Dedifferentiated amniotic fluid mesenchymal stem cell (primary cell): ENCODE data around the gene PTPRE.

ENCODE experiments used
- DNase-seq: peaks from one replicate; pipeline ENCODE4 v3.0.0-alpha.2; 2016; ENCODE audit errors: extremely low spot score

PTPRE gene

DNA sequence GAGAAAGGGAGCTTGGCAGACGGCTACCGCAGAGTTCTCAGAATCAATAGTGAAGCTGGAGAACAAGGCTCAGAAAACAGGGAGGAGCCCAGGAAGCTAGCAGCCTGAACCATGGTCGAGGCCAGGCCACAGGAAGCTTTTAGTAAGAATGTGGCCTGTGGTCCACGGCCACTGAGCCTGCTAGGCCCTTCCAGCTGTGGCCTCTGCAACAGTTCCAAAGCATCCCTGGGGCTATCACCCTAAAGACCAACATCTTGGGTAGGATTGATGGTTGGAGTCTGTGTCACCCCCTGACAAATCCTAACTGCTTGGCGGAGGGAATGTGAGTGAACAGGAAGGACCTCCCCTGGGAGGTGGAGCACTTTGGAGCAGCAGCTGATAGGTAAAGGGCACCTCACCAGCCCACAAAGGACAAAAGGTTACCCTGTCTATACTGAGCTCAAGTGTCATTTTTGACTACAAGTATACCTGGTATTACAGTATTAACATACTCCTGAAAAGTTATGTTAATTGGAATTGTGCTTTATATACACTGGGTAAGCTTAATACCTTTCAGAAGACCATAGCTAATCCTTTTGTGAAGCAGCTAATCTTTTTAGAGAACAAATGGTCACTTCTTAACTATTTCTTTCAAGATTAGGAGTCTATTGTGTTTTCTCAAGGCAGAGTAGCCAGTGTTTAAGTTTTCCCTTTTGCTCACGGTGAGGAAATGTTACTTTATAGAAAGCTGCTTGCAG lies 18.7 kb downstream of the PTPRE start:
- no peak for DNase-seq

DNA sequence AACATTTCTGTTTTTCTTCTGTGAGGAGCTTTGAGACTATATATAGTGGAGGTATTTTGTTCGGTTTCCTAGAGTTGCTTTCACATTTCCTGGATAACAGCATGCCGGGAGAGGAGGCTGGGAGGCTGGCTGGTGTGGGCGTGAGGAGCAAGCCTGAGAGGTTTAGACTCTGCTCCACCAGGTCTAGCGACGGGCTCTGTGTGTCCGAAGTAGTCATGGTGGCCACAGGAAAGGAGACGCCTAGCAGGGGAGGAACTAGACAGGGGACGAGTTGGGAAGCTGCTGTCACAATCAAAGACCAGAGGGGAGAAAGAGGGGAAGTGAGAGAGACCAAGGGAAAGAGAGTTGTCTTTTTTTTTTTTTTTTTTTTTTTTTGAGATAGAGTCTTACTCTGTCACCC lies 19.6 kb downstream of the PTPRE start:
- DNase-seq, result no peak

DNA sequence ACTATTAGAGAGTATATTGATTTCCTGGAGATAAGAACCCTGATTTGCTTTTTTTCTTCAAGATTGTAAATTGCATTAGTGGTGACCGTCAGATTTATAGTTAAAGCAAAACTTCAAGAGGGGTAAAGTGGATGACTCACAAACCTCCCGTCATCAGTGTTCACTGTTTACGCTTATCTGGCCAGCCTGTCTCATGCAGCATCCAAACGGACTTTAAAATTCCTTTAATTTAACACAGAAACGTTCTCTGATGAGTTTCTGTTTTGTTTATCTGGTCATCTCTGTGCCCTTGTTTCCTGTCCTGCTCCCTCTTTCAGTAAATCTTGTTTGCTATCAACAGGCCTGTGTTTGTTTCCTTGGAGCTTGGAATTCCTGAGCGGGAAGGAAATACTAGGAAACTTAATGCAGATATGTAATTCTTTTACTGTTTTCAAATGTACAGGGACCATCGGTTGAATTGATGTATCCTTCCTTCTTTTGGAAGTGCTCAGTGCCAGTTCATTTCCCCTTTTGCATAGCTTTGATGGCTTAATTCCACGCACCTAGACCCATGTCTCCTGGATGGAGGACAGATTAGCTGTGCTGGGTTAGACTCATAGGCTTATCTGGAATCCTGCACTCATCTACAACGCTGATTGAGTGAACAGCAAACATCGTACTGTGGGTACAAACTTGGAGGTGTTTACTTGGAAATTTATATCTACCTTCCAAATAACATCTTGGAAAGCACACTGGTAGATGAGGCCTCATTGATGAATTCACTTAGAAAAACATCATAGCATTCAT lies 21.3 kb downstream of the PTPRE start:
- no peak for DNase-seq

DNA sequence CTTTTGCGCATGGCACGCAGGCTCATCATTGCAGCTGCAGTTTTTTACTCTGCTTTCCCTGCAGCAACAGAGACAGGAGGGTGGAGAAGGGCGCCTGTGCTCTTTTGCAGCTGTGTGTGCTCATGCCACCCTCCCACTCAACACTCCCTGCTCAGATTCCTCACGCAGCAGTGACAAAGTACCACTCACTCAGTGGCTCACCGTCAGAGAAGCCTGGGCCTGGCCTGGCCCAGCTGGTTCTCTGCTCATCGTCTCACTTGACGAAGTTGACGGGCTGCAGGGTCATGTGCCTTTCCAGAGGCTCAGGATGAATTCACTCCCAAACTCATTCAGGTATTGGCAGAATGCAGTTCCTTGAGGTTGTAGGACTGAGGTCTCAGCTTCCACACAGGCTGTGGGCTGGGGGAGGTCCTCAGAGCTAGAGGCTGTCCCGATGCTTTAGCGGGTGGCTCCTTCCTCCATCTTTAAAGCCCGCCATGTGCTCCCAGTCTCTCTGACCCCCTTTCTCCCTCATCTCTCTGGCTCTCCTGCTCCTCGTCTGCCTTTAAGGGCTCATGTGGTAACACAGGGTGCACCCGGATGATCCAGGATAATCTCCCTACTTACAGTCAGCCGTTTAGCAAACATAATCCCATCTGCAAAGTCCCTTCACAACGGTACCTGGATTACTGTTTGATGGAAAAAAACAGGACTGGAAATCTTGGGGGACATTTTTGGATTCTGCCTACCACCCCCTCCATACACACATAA lies 25.8 kb downstream of the PTPRE start:
- no peak for DNase-seq

DNA sequence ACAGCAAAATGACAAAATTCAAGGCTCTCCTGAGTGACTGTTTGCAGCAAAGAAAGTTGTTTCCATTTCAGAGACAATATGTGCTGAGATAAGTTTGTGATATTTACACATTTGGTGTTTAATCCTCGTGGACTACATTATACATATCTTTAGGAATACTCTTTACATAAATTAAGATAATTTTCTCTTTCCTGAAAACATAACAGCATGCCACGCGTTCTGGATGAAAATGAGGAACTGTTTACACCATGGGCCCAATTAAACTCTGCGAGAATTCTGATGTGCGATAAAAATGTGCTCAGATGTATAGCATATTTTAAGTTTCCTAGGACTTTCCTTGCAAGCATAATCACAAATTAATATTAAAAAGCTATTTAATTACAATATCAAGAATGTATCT lies 26.4 kb downstream of the PTPRE start:
- DNase-seq, result no peak

DNA sequence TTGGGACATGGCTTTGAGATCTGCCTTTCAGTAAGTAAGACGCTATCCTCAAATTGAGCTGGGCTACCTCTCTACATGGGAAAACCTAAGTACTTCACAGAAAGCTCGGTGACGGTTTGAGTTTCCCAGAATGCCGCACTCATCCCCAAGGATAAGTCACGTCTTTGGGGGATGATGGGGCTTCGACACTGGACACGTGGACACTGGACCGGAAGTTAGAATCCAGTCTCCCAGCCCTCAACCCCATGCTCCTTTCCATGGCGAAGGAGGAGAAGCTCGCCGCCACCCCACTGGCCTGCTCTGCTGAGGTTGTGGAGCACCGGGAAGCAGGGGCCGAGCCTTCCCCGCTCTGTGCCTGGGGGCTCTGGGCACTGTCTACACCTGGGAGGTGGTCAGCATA lies 27.5 kb downstream of the PTPRE start:
- DNase-seq, result no peak

DNA sequence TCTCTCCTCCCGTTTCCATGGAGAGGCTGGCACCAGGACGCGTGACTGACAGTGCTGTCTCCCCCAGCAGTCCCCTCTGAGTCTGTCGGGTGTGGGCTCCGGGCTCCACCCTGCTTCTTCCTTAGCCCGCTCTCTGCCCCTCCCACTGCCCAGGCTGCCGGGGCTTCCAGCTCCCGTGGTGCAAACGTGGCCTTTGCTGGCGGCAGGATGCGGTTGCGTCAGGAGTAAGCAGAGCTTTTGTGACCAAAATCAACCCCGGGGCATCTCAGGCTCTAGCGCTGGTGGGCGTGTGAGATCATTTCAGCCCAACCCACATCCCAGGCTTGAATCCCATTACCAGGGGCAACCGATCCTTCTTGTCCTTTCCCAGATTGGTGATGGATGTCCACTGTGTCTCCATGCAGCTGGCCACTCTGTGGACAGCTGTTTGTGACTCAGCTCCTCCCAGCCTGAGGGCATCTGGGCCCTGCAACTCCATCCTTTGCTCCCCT lies 28.2 kb downstream of the PTPRE start:
- no peak for DNase-seq

DNA sequence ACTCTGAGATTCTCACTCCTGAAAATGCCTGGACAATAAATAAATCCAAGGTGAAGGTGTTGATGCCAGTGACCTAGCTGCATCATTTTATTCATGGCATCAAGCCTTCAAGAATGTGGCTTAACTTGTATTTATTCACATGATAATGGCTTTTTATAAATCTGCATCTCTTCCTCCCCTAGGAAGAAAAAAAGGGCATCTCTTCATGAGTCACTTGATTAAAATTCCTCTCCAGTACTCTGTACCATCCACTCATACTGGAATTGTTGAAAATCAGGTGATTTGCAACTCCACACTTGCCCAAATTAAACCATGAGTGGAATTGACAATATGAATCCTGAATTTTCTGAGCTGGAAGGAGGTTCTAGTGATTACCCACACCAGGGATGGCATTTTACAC lies 30.2 kb downstream of the PTPRE start:
- no peak for DNase-seq

DNA sequence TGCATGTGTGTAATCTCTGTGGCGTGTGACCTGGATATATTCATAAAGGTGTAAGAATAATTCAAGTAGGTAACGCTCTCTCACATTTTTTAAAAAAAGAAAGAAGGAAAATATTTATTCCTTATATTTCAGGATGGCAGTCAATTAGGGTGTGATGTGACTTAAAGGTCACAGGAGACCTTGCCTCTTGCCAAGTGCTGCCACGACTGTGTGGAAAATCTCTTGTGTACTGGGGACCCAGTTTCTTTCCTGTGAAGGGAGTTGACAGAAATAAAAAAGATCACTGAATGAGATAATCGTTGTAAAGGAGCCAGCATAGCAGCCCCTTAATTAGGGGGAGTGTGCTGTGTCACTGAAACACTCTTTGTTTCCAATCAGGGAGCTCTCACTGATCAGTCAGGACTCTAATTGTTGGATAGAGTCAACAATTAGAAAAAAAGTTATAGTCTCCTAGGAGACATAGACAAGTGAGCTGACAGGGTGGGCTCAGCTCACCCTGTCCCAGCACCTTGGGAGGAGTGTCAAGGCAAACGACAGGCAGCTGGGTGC lies 31.1 kb downstream of the PTPRE start:
- DNase-seq, result no peak

DNA sequence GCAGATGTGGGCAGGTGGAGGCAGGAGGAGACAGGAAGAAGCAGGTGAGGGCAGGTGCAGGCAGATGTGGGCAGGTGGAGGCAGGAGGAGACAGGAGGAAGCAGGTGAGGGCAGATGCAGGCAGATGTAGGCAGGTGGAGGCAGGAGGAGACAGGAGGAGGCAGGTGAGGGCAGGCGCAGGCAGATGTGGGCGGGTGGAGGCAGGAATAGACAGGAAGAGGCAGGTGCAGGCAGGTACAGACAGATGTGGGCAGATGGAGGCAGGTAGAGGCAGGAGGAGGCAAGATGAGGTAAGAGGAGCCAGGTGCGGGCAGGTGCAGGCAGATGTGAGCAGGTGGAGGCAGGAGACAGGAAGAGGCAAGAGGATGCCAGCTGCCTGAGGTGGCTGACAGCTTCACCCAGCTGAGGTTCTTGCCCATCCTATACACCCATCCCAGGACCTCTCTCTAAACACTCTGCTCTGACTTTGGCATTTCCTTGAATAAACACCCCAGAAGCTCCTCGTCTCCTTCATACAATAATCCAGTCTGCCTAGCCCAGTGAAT lies 33.0 kb downstream of the PTPRE start:
- no peak for DNase-seq

DNA sequence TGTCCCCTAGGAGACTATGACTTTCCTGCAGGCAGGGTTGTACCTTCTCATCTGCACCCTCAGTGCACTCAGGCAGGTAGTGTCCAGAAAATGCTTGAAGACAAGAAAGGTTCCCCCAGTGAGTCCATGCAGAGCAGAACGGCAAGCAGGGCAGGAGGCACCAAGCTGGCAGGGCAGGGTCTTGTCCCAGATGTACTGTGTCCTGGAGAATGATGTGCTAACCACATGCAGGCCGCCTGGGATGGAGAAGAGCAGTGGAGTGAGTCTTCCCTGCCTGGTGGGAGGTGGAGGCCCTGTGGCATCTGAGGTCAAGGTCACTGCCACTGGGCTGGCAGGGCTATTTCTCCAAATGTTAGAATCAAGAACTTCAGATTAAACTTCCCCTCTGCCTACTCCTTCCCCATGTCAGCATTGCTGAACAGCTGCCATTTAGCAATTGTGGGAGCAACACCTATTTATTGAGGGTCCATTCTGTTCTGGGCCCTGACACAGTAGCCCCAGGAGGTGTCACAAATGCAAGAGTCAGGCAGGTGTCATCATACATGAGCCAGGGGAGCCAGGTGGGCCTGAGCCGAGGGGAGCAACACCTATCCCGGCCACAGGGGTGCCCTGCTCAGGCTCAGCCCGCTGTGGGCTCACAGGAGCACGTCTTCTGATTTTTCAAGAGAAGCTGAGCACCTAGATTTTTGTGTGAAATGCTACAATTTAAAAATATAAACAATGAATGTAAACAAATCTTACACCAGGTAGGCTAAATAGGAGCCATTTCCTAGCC lies 34.1 kb downstream of the PTPRE start:
- DNase-seq, result no peak

DNA sequence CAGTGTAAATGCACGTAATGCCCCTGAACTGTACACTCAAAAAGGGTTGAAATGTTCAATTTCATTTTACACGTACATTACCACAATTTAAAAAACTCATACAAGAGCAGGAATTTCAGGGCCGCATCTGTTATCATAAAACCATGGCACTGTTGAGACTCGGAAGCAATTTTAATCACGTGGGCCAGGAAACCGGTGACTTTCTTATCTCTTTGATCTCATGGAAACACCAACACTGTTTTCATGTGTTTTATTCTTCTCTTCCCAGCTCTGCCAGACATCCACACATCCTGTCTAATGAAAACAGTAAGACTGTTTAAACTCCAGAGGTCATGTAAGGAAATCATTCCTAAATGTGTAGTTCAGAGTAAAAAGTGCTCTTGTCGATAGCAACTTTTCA lies 35.9 kb downstream of the PTPRE start:
- no peak for DNase-seq

DNA sequence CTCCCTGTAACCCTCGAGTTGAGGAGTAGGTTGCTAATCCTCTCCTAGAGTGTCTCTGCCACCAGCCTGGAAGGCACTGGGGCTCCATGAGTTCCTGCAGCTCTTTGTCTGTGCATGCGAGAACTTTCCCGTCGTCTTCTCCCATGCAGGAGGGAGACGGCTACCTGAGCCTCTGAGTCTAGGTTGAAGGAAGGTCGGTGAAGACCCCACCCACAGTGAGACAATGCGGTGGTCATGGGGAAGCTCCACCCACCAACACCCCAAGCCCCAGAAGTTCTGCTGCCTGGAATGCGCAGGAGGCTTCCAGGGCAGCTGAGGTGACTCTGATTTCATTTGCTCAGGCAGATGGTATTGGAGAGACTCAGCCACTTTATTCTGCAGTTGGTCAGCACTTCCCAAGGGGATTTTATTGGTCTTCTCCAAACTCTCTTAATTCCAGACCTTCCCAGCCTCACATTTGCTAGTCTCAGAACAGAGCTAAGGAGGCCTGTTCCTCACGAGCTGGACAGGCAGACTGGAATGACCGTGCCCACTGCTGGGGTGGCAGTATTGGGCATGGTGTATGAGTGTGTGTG lies 36.5 kb downstream of the PTPRE start:
- no peak for DNase-seq

DNA sequence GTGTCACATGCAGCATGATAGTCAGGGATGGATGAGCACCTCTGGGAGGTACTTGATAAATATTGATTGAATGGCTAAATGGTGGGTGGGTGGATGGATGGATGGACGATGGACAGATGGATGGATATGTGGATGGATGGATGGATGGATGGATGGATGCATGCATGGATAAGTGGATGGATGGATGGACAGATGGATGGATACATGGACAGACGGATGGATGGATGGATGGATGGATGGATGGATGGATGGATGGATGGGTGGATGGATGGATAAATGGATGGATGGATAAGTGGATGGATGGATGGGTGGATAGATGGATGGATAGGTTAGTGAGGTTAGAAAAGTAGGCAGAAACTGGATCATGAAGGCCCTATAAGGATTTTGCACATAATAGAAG lies 37.4 kb downstream of the PTPRE start:
- DNase-seq, result no peak

DNA sequence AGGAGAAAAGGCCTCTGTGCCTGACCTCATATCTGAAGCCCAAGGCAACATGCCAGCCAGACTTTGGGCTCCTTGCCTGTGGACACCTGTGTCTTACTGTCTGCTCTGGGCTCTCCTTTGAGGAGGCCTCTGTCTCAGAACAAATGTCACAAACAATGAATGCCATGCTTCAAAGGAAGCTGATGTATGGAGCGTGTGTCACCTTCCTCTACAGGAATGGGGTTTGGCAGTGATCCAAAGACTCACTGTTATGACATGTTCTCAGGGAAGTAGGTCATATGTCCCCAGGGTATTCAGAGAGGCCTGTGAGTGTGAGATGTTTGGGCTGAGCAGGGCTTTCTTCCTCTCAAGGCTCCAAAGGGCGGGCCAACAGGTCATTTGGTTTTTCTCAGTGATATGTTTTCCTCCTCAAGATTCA lies 38.4 kb downstream of the PTPRE start:
- DNase-seq, result no peak

DNA sequence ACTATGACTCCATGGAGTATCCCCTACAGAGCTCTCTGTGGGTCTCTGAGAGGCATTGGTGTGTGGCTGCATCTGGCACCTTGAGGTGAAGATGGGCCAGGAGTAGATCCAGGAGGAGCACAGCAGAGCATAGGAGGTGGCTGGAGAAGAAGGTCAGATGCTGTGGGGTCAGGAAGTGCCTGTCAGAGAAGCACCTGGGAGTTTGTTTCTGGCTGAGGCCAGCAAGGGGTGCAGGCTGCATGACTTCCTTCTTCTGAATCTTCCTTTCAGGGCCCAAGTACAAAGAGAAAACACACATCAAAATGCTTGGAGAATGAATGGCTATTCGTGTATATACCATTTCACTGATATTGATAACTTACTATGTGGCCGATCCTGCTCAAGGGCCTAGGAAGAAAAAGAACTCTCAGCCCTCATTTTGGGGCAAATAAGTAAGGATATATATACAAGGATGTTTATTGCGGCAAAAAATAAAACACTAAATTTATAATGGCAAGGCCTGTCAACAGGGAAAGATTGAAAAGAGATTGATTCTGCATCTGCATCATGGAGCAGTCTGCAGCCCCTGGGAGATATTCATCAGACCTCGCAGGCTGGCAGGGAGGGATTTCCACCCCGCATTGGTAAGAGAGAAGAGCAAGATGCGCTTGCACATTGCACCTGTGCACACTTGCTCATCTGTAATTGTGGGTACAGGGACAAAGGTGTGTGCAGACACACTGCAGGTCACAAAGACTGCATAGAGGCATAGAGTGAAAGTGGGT lies 39.2 kb downstream of the PTPRE start:
- DNase-seq, result no peak

DNA sequence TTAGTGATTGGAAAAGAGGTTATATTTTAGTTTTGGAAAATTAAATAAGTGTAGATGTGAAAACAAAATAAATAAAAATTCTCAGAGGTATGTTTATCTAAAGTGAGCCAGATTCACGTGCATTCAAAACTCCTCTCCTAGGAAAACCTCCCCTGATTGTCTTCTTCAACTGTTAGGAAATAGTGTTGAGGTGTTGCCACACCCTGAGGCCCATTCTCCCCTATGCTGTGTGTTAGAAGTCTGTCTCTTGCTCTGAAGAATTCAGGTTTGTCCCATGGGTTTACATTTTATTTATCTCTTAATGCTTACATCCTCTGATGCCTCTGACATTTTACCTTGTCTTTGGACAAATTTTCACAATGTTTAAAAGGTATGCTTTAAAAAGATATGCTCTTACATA lies 40.3 kb downstream of the PTPRE start:
- DNase-seq, result no peak

DNA sequence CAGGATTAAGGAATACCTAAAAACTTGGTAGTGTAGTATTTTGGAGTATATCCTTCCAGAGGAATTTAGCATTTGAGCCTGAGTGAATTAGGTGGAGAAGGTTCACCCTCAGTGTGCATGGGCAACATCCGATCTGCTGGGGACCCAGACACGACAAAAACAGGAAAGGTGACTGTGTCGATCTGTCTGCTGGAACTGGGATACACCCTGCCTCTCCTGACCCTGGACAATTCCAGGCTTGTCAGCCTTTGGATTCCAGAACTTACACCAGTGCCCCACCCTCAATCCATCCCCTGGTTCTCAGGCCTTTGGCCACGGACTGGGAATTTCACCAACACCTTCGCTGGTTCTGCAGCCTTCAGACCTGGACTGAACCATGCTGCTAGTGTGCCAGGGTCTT lies 41.9 kb downstream of the PTPRE start:
- no peak for DNase-seq

DNA sequence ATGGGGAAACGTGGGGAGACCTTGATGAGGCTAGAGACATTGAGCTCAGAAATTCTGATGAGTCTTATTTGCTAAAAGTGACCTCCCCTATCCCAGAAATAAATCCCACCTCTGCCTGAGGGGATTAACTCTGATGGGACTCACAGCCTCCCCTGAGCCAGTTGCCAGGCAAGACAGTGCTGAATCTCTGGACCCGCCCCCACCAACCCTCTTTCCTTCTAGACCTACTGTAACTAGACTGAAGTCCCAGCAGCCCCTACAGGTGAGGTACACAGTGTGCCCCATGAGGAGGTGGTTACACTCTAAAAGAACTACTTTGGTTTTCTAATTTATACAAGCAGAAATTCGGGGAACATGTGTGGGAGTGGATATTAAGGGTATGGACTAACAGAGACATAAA lies 42.9 kb downstream of the PTPRE start:
- no peak for DNase-seq
